HG02642 (cell line): ENCODE measurements around the gene RCC1.
A peak's percentile ranks its signal among the peaks of the same experiment; 100 is the strongest.
"Not testable (repeated sequence)": the region's sequence is repeated elsewhere in the genome, so short reads cannot be mapped to it uniquely, and the experiment has no call there.

ENCODE experiments used
- ATAC-seq: cut with Tn5 transposase; IDR thresholded peaks from one replicate; pipeline ENCODE4 v1.9.1; 2021; ENCODE audit warnings: mild to moderate bottlenecking; ENCODE audit not compliant: unreplicated experiment, poor library complexity

RCC1 gene

DNA sequence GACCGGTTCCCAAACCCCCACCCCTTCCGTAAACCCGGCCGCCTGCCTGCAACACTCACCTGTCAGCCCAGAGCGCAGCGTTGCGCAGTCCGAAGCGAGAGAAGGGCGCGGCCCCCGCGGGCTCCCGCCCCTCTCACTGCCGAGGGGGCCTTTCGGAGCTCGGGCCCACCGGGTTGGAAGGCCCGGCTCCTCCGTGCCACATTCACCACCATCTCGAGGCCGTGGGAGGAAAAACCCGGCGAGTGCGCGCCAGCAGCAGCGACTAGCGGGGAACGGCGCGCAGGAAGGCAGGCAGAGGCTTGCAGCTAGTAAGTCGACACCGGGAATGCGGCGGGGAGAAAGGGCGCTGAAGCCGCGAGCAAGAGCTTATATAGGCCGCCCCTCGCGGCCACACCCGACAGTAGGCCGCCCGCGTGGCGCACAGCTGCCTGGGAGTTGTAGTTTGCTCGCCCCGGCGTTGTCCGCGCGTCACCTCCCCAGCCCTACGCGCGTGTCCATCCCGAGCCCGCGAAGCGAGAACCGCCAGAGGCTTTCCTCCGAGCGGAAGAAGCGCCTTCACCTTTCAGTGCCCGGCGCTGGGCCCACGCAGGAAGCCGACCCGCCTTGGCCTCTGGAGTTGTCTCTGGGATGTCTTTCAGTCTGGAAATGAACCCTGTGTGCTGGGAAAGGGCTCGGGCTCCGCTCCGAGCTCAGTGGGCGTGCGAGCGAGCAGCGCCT lies 75.8 kb downstream of the RCC1 start:
- ATAC-seq, result peak; percentile 88

DNA sequence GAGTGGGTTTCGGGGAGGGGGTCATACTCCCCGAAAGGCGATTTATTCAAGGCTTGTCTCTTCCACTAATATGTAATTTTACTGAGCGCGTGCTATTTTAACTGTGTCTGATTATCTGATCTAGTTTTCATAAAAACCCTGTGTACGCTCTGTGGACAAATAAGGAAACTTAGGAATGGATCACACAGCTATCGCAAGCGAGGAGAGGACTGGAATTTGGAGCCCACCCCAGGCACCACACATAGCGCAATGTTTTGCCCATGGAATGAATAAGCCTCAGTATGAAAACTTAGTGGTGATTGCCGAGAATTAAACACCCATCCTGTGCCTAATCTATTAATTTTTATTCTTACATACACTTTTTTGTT lies 76.4 kb downstream of the RCC1 start:
- ATAC-seq, result no peak

DNA sequence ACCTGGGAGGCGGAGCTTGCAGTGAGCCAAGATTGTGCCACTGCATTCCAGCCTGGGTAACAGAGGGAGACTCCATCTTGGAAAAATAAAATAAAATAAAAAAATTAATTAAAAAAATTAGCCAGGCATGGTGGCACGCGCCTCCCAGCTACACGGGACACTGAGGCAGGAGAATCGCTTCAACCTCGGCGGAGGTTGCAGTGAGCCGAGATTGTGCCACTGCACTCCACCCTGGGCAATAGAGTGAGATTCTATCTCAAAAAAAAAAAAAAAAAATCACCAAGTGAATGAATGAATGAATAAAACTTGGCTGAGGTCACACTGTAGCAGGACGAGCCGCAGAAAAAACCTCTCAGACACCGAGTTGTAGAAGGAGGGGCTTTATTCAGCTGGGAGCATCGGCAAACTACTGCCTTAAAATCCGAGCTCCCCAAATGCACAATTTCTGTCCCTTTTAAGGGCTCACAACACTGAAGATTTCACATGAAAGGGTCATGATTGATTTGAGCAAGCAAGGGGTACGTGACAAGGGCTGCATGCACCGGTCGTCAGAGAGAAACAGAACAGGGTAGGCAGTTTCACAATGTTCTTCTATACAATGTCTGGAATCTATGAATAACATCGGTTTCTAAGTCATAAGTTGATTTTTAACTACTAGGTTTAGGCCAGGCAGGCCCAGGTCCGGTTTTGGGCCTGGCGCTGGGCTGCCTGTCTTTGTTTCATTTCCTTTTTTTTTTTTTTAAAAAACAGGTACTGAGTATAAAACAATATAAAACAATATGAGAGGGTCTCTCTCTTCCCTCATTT lies 80.9 kb downstream of the RCC1 start:
- not testable (repeated sequence) for ATAC-seq
